IPS-18c (cell line): ENCODE results near the gene SLC16A1.
"Not testable (repeated sequence)": the region's sequence is repeated elsewhere in the genome, so short reads cannot be mapped to it uniquely, and the experiment has no call there.

Source experiments
- H3K4me3 ChIP-seq: 2 replicates; pipeline ENCODE4 v1.7.0; 2013; ENCODE audit warnings: low read depth, mild to moderate bottlenecking, low read length, moderate library complexity; ENCODE audit not compliant: insufficient read depth
- H3K9me3 ChIP-seq: one replicate; pipeline ENCODE4 v1.6.1; 2013; ENCODE audit warnings: mild to moderate bottlenecking, low read length, moderate library complexity; ENCODE audit not compliant: control insufficient read depth, insufficient read depth

Gene SLC16A1

DNA sequence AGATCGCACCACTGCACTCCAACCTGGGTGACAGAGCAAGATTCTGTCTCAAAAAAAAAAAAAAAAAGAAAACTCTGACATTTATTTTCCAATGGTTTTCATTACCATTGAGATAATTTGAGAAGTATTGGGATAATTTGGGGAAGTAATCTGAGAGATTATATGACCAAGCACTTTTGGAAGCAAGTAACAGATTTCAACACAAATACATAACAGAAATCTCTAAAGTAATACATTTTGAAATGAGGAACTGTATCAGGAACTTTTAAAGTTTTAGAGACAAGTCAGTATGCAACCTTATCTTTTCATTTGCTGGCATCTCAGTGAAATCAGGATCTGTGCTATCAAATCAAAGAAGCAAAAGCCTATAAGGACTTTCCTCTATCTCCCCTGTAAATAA lies 25.4 kb upstream of the SLC16A1 start:
- Histone ChIP-seq H3K4me3 (no peak overlapping the region), H3K9me3 (no peaks in the 10 kb centered on the region)

- no peak overlapping the region for H3K4me3 ChIP-seq
- H3K9me3 ChIP-seq: no peaks in the 10 kb centered on the region
These were observed 19.3 kb upstream of the SLC16A1 start for GRCh38 chr1:112975336-112975735.

DNA sequence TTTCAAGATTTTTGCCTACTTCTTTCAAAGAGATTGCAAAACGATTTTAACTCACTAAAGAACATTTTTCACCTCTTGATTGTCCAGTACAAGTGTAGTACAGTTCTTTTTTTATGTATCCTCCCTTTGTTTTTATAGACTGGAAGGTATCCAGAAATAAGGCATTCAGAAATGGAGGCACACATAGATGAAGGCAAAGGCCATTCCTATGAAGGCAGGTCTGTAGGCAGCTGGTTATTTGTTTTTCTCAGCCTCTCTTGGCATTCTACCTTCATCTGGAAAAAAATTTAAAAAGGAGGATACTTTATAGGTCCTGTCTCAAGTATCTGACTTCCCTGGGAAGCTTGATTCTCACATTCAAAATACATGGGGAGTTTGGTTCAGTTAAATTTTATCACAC lies 18.6 kb upstream of the SLC16A1 start:
- Histone ChIP-seq H3K4me3 (no peak overlapping the region), H3K9me3 (no peaks in the 10 kb centered on the region)

GRCh38 chr1:112973788-112974187 lies 17.8 kb upstream of the SLC16A1 start:
- no peaks in the 10 kb centered on the region for H3K9me3 ChIP-seq
- H3K4me3 ChIP-seq: no peak overlapping the region

DNA sequence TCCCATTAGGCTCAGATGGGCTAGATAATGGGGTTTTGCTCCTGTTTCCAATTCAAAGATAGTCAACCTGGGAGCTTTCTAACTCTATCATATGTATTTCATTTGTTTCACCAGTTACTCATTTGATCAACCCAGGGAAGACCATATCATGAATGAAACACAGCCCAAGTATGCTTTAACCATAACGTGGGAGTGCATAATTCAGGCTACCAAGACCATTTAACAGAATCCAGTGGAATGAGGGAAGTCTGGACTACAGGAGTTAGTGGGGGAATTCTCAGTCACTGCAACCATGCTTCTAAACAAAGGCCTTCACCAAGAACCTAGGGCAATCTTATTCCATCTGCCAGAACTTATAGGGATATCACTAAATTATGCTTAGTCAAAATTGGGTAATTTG lies 15.0 kb upstream of the SLC16A1 start:
- H3K9me3 ChIP-seq: no peaks in the 10 kb centered on the region
- no peak overlapping the region for H3K4me3 ChIP-seq

DNA sequence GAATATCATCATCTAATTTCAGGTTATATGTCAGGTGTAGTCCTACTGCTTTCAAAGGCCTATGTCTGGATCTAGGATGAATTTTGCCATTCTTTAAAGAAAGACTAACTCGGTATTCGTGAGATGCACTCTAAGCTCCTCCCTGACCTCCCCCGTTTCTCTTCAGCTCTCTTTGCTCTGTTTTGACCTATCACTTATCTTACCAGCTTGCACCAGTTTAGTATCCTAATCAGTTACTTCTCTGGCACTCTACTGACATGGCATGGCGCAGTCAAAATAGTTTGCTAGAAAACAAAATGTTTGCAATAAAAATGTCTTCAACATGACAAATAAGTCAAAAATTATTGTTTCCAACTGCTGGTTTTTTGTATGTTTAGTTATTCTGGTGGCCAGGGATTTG lies 8.4 kb upstream of the SLC16A1 start:
- Histone ChIP-seq H3K4me3 (no peak overlapping the region), H3K9me3 (no peaks in the 10 kb centered on the region)

GRCh38 chr1:112961072-112961471 lies 5.1 kb upstream of the SLC16A1 start:
- Histone ChIP-seq H3K9me3 (no peaks in the 10 kb centered on the region), H3K4me3 (no peak overlapping the region)

- Histone ChIP-seq H3K4me3 (no peak overlapping the region), H3K9me3 (no peaks in the 10 kb centered on the region)
These were observed 4.4 kb upstream of the SLC16A1 start for GRCh38 chr1:112960384-112960783.

DNA sequence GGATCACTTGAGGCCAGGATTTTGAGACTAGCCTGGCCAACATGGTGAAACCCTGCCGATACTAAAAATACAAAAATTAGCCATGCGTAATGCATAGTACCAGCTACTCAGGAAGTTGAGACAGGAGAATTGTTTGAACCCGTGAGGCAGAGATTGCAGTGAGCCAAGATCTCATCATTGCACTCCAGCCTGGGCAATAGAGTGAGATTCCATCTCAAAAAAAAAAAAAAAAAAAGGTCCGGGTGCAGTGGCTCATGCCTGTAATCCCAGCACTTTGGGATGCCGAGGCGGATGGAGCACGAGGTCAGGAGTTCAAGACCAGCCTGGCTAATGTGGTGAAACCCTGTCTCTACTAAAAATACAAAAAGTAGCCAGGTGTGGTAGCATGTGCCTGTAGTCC lies 2.2 kb upstream of the SLC16A1 start:
- not testable (repeated sequence) for H3K9me3 ChIP-seq, H3K4me3 ChIP-seq

GRCh38 chr1:112957133-112957812 lies 1.3 kb upstream of the SLC16A1 start:
- no peaks in the 10 kb centered on the region for H3K9me3 ChIP-seq

GRCh38 chr1:112956544-112957132 lies 642 bp upstream of the SLC16A1 start:
- H3K9me3 ChIP-seq: no peaks in the 10 kb centered on the region
- H3K4me3 ChIP-seq: peak overlapping the region; percentile 99

More at GRCh38 chr1:112957133-112957812, 1.3 kb upstream of the SLC16A1 start:
- peak overlapping the region; percentile 99 for H3K4me3 ChIP-seq

DNA sequence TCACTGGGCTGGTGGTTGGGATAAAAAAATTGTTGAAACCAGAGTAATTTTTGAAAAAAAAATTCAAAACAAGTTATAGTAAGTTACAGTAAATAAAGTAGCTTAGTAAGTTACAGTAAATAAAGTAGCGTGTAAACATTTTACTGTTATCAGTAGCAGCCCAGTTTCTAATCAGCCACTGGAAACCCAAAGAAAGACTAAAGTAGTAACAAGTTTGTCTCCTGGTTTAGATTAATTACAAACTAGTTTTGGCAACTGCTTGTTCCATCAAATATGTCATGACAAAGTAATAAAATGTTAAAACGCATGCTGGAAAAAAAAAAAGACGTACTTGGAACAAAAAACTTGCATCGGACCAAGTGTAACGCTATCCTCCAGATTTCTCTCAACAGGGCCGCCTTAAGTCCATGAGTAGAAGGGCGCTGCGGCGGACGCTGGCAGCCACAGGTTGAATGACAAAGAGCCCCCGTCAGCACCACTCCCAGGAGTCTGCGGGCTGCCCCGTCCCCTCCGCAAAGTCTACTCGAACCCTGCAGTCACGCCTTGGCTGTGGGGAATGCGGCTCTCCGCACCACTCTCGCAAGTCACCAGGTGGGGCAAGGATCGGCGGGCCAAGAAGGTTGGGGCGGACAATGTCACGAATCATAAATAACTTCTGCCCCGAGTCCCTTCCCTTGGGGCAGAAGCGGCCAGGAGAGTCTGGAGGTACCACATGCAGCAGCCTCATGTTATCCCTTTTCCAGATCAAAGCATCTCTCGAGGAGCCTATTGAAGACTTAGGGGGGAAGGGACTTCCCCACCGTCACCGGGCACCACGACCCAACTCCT lies 837 bp downstream of the SLC16A1 start:
- no peaks in the 10 kb centered on the region for H3K9me3 ChIP-seq
- H3K4me3 ChIP-seq: peak overlapping the region; percentile 99

GRCh38 chr1:112954017-112954650 lies 1.9 kb downstream of the SLC16A1 start:
- Histone ChIP-seq H3K9me3 (no peaks in the 10 kb centered on the region), H3K4me3 (peak overlapping the region; percentile 99)

- Histone ChIP-seq H3K9me3 (no peaks in the 10 kb centered on the region), H3K4me3 (no peak overlapping the region)
These were observed 5.6 kb downstream of the SLC16A1 start for GRCh38 chr1:112950426-112950825.

GRCh38 chr1:112946683-112947082 lies 9.3 kb downstream of the SLC16A1 start:
- Histone ChIP-seq H3K9me3 (no peaks in the 10 kb centered on the region), H3K4me3 (no peak overlapping the region)

- Histone ChIP-seq H3K9me3 (no peaks in the 10 kb centered on the region), H3K4me3 (no peak overlapping the region)
These were observed 16.2 kb downstream of the SLC16A1 start for GRCh38 chr1:112939810-112940209.

DNA sequence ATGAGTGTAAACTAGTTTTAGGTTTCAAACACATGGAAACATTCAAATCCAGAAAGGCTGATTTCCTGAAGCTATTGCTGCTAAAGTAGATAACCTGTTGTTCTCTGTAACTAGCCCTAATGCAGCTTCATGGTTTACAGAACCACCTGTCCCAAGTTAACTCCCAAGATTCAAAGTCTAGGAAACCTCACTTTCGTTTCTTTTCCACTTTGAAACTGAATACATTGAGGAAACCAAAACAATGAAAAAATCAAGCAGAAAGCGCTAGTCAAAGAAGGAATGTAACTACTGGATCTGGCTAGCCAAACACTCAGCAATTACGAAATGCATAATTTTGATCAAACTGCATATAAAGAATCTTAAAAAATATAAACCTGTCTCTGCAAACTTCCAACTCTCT lies 17.8 kb downstream of the SLC16A1 start:
- no peak overlapping the region for H3K4me3 ChIP-seq

DNA sequence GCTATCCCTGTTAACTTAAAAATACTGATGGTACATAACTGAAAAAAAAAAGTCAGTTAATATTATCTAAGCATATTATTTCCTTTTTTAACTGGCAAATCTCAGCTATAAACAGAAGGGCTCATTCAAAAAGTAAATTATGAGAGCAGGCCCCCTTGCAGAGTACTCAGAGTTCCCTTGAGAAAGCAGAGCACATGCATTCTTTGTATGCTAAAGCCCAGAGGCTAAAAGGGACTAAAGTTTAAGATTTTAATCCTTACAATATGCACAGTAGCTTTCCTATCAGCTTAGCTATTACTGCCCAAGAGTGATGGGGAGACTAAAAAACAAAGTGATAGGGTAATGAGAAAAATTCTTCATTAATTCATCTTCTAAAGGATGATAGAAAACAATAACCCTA lies 18.5 kb downstream of the SLC16A1 start:
- no peak overlapping the region for H3K4me3 ChIP-seq
- no peaks in the 10 kb centered on the region for H3K9me3 ChIP-seq

More for the DNA sequence above, 17.8 kb downstream of the SLC16A1 start:
- no peaks in the 10 kb centered on the region for H3K9me3 ChIP-seq
